Mesenchymal stem cell (in vitro differentiated cells and primary cell): ENCODE measurements around the gene SLC8A1.

Experiments used
- DNase-seq: peaks from one replicate; pipeline ENCODE4 v3.0.0-alpha.2; 2013
- H2AFZ ChIP-seq: one replicate; pipeline ENCODE4 v1.6.1; 2013; ENCODE audit warnings: low read depth, mild to moderate bottlenecking, control low read depth, inconsistent platforms, low read length, moderate library complexity
- H2AK5ac ChIP-seq: 2 replicates; pipeline ENCODE4 v1.6.1; 2013; ENCODE audit warnings: low read length, moderate library complexity, mild to moderate bottlenecking, inconsistent platforms; ENCODE audit not compliant: severe bottlenecking
- H2BK120ac ChIP-seq: one replicate; pipeline ENCODE4 v1.6.1; 2013; ENCODE audit warnings: low read depth, mild to moderate bottlenecking, inconsistent platforms, low read length, moderate library complexity
- H2BK12ac ChIP-seq, 2 experiments: one replicate each; pipeline ENCODE4 v1.6.1; 2013; ENCODE audit warnings: inconsistent platforms in 2 of 2, low read length in 2 of 2, mild to moderate bottlenecking in 2 of 2, moderate library complexity in 2 of 2, control low read depth in 1 of 2
- H2BK15ac ChIP-seq: one replicate; pipeline ENCODE4 v1.6.1; 2013; ENCODE audit warnings: mild to moderate bottlenecking, low read depth, inconsistent platforms; ENCODE audit not compliant: poor library complexity, severe bottlenecking
- H2BK5ac ChIP-seq: 2 replicates; pipeline ENCODE4 v1.6.1; 2013; ENCODE audit warnings: low read depth, mild to moderate bottlenecking, low read length, control low read depth, inconsistent platforms; ENCODE audit not compliant: poor library complexity, severe bottlenecking
- H3K14ac ChIP-seq, 2 experiments: one replicate each; pipeline ENCODE4 v1.6.1; 2013; ENCODE audit warnings: inconsistent platforms in 2 of 2, low read length in 2 of 2, control low read depth in 1 of 2, mild to moderate bottlenecking in 1 of 2, moderate library complexity in 1 of 2
- H3K18ac ChIP-seq, 2 experiments: one replicate each; pipeline ENCODE4 v1.6.1; 2013; ENCODE audit warnings: inconsistent platforms in 2 of 2, low read length in 2 of 2, control low read depth in 1 of 2, low read depth in 1 of 2, mild to moderate bottlenecking in 1 of 2
- H3K23ac ChIP-seq, 2 experiments: one replicate each; pipeline ENCODE4 v1.6.1; 2013; ENCODE audit warnings: inconsistent platforms in 2 of 2, low read length in 2 of 2, mild to moderate bottlenecking in 2 of 2, moderate library complexity in 2 of 2, control low read depth in 1 of 2
- H3K27ac ChIP-seq: 2 replicates; pipeline ENCODE4 v1.5.1; 2013; ENCODE audit warnings: mild to moderate bottlenecking, moderate library complexity, low read length, control low read depth, inconsistent platforms; ENCODE audit not compliant: poor library complexity, severe bottlenecking
- H3K27me3 ChIP-seq, 2 experiments: 2 replicates each; pipeline versions ENCODE4 v1.6.1 to v1.7.0; 2013; ENCODE audit warnings: low read length in 2 of 2, mild to moderate bottlenecking in 2 of 2, moderate library complexity in 2 of 2, control low read depth in 1 of 2, inconsistent platforms in 1 of 2; ENCODE audit not compliant: control insufficient read depth in 1 of 2, insufficient read depth in 1 of 2
- H3K36me3 ChIP-seq, 2 experiments: 2 replicates each; pipeline versions ENCODE4 v1.6.1 to v1.7.0; 2013; ENCODE audit warnings: low read length in 2 of 2, control low read depth in 1 of 2, inconsistent platforms in 1 of 2, low read depth in 1 of 2, mild to moderate bottlenecking in 1 of 2; ENCODE audit not compliant: insufficient read depth in 2 of 2, control insufficient read depth in 1 of 2
- H3K4ac ChIP-seq, 2 experiments: one replicate each; pipeline ENCODE4 v1.6.1; 2013; ENCODE audit warnings: inconsistent platforms in 2 of 2, low read length in 2 of 2, mild to moderate bottlenecking in 2 of 2, moderate library complexity in 2 of 2, control low read depth in 1 of 2, low read depth in 1 of 2
- H3K4me1 ChIP-seq: 2 replicates; pipeline ENCODE4 v1.6.1; 2013; ENCODE audit warnings: low read depth, low read length, control low read depth; ENCODE audit not compliant: control insufficient read depth, insufficient read depth
- H3K4me2 ChIP-seq: 2 replicates; pipeline ENCODE4 v1.6.1; 2013; ENCODE audit warnings: low read length, mild to moderate bottlenecking, inconsistent platforms; ENCODE audit not compliant: poor library complexity, severe bottlenecking
- H3K4me3 ChIP-seq, 2 experiments: 2 replicates each; pipeline versions ENCODE4 v1.5.1 to v1.7.0; 2013; ENCODE audit warnings: low read length in 2 of 2, mild to moderate bottlenecking in 2 of 2, control low read depth in 1 of 2, low read depth in 1 of 2; ENCODE audit not compliant: insufficient read depth in 1 of 2
- H3K79me1 ChIP-seq: replicated peaks from 2 replicates; pipeline ENCODE4 v1.6.1; 2013; ENCODE audit warnings: mild to moderate bottlenecking, control low read depth, low read length, inconsistent platforms; ENCODE audit not compliant: poor library complexity, severe bottlenecking
- H3K9ac ChIP-seq: 2 replicates; pipeline ENCODE4 v1.7.0; 2013; ENCODE audit warnings: mild to moderate bottlenecking, low read length, moderate library complexity
- H3K9me3 ChIP-seq: 2 replicates; pipeline ENCODE4 v1.7.0; 2013; ENCODE audit warnings: mild to moderate bottlenecking, low read length; ENCODE audit not compliant: control insufficient read depth
- H4K8ac ChIP-seq: one replicate; pipeline ENCODE4 v1.6.1; 2013; ENCODE audit warnings: inconsistent platforms, mild to moderate bottlenecking, low read length, moderate library complexity
- H4K91ac ChIP-seq: one replicate; pipeline ENCODE4 v1.6.1; 2013; ENCODE audit warnings: mild to moderate bottlenecking, low read length, inconsistent platforms
- WGBS: methylation state at CpG from one replicate; pipeline ENCODE4 v1.1.7; 2013; ENCODE audit warnings: mixed read lengths; 5-methylcytosine and 5-hydroxymethylcytosine counted together

The SLC8A1 gene

GRCh38 chr2:40210968-40211353 lies 240.9 kb downstream of the SLC8A1 start:
- no peak overlapping the region for H2AK5ac ChIP-seq
- H3K23ac ChIP-seq = no peak overlapping the region
- WGBS = no CpG with 5 or more reads among the region's 1 CpG
- no peak overlapping the region for H3K4me3 ChIP-seq
- no peaks in the 10 kb centered on the region for H3K27me3 ChIP-seq
- H4K91ac ChIP-seq = no peak overlapping the region
- no peak overlapping the region for H2BK120ac ChIP-seq
- no peaks in the 10 kb centered on the region for H3K4me1 ChIP-seq
- no peak overlapping the region for H2BK5ac ChIP-seq
- no peaks in the 10 kb centered on the region for H3K79me1 ChIP-seq
- no peak overlapping the region for H2BK15ac ChIP-seq
- H3K9ac ChIP-seq = no peak overlapping the region
- no peak overlapping the region for H3K4me2 ChIP-seq
- no peak overlapping the region for H4K8ac ChIP-seq
- H3K36me3 ChIP-seq = no peaks in the 10 kb centered on the region
- H2BK12ac ChIP-seq = no peak overlapping the region
- H3K27ac ChIP-seq = no peak overlapping the region
- H3K4ac ChIP-seq = no peak overlapping the region
- no peak overlapping the region for H2AFZ ChIP-seq
- H3K18ac ChIP-seq = no peak overlapping the region
- no peak for DNase-seq
- no peaks in the 10 kb centered on the region for H3K9me3 ChIP-seq
- H3K14ac ChIP-seq = no peak overlapping the region

- no peak overlapping the region for H3K4ac ChIP-seq
- no peaks in the 10 kb centered on the region for H3K79me1 ChIP-seq
- no peak for DNase-seq
- H3K27me3 ChIP-seq = no peaks in the 10 kb centered on the region
- no peak overlapping the region for H2AFZ ChIP-seq
- no peak overlapping the region for H3K14ac ChIP-seq
- no peak overlapping the region for H4K8ac ChIP-seq
- H2BK12ac ChIP-seq = no peak overlapping the region
- H3K4me3 ChIP-seq = no peak overlapping the region
- no peaks in the 10 kb centered on the region for H3K36me3 ChIP-seq
- H2BK15ac ChIP-seq = no peak overlapping the region
- WGBS = 94% methylated on average over 1 of the region's 1 CpG
- H2BK5ac ChIP-seq = no peak overlapping the region
- no peak overlapping the region for H4K91ac ChIP-seq
- no peak overlapping the region for H3K27ac ChIP-seq
- no peak overlapping the region for H2AK5ac ChIP-seq
- no peak overlapping the region for H3K9ac ChIP-seq
- no peak overlapping the region for H3K18ac ChIP-seq
- no peak overlapping the region for H3K4me2 ChIP-seq
- no peak overlapping the region for H2BK120ac ChIP-seq
- no peak overlapping the region for H3K23ac ChIP-seq
- no peaks in the 10 kb centered on the region for H3K9me3 ChIP-seq
- no peaks in the 10 kb centered on the region for H3K4me1 ChIP-seq
Observed at GRCh38 chr2:40210344-40210967, 241.4 kb downstream of the SLC8A1 start.

- Histone ChIP-seq H2BK15ac (no peak overlapping the region), H3K14ac (no peak overlapping the region), H2BK5ac (no peak overlapping the region), H2BK12ac (no peak overlapping the region), H4K8ac (no peak overlapping the region), H3K36me3 (no peaks in the 10 kb centered on the region), H3K4me2 (no peak overlapping the region), H2AFZ (no peak overlapping the region), H2BK120ac (no peak overlapping the region), H4K91ac (no peak overlapping the region), H3K18ac (no peak overlapping the region), H3K27ac (no peak overlapping the region), H3K9me3 (no peaks in the 10 kb centered on the region), H3K9ac (no peak overlapping the region), H3K23ac (no peak overlapping the region), H3K4me3 (no peak overlapping the region), H3K4me1 (no peaks in the 10 kb centered on the region), H3K27me3 (no peaks in the 10 kb centered on the region), H2AK5ac (no peak overlapping the region), H3K79me1 (no peaks in the 10 kb centered on the region), H3K4ac (no peak overlapping the region)
- no peak for DNase-seq
Observed at GRCh38 chr2:40209761-40210160, 242.1 kb downstream of the SLC8A1 start.

GRCh38 chr2:40208463-40208862 lies 243.4 kb downstream of the SLC8A1 start:
- no peak overlapping the region for H3K4me3 ChIP-seq
- no peak overlapping the region for H2BK120ac ChIP-seq
- no peak overlapping the region for H2AK5ac ChIP-seq
- no peak overlapping the region for H3K23ac ChIP-seq
- H3K18ac ChIP-seq = no peak overlapping the region
- H3K4me1 ChIP-seq = peaks cover 1% of the 10 kb centered on the region
- H4K91ac ChIP-seq = no peak overlapping the region
- H2AFZ ChIP-seq = no peak overlapping the region
- H2BK12ac ChIP-seq = no peak overlapping the region
- no peak overlapping the region for H3K14ac ChIP-seq
- no peak overlapping the region for H4K8ac ChIP-seq
- WGBS = no CpG with 5 or more reads among the region's 1 CpG
- H2BK15ac ChIP-seq = no peak overlapping the region
- no peaks in the 10 kb centered on the region for H3K36me3 ChIP-seq
- no peaks in the 10 kb centered on the region for H3K9me3 ChIP-seq
- H2BK5ac ChIP-seq = no peak overlapping the region
- H3K27me3 ChIP-seq = no peaks in the 10 kb centered on the region
- no peak overlapping the region for H3K4ac ChIP-seq
- H3K9ac ChIP-seq = no peak overlapping the region
- no peaks in the 10 kb centered on the region for H3K79me1 ChIP-seq
- H3K27ac ChIP-seq = no peak overlapping the region
- no peak for DNase-seq
- no peak overlapping the region for H3K4me2 ChIP-seq
